ENCODE measurements around the gene PAX3. TPM values are rescaled to one million over a fixed set of nuclear protein-coding genes. Genes with fewer than 3 reads are reported as not detected.

The PAX3 gene
- polyA plus RNA-seq, 3 donors = not detected

- H3K4me1 ChIP-seq (ENCODE audit: control insufficient read depth in 1 of 2, insufficient read depth in 2 of 2, low read length in 2 of 2) = peaks cover 51 to 56% of the 10 kb centered on the region in 2 donors
- peaks cover 32 to 66% of the 10 kb centered on the region in 2 donors for H3K9me3 ChIP-seq (replicated peaks in 1 of 2; ENCODE audit: control insufficient read depth in 1 of 2, insufficient read depth in 1 of 2, low read length in 2 of 2)
- peak overlapping the region in 1 of 3 experiments; percentile 91 for H3K4me3 ChIP-seq (replicated peaks in 1 of 3; ENCODE audit: low read depth in 2 of 3, low read length in 3 of 3)
- no peaks in the 10 kb centered on the region for H3K36me3 ChIP-seq (replicated peaks in 1 of 2; ENCODE audit: control insufficient read depth in 1 of 2, insufficient read depth in 2 of 2, low read length in 2 of 2)
- peak overlapping the region; percentile 55 to 96 for H3K4me3 Mint-ChIP-seq
- peak overlapping the region; percentile 88 for H3K4me2 ChIP-seq (replicated peaks; ENCODE audit: extremely low read depth, low read length, poor library complexity, severe bottlenecking)
- intact Hi-C loops (cut with micrococcal nuclease) = no loop called here
- H3K9me3 Mint-ChIP-seq = peaks cover 19 to 70% (median 68%) of the 10 kb centered on the region in 7 donors
- H3K79me2 ChIP-seq (ENCODE audit: insufficient read depth, low read length) = no peaks in the 10 kb centered on the region
- TF ChIP-seq CTCF (IDR thresholded peaks at IDR 0.05) = no peak
- H3K36me3 Mint-ChIP-seq = peaks cover 27 to 30% of the 10 kb centered on the region in 2 donors
- peaks cover 68% of the 10 kb centered on the region for H3K4me1 Mint-ChIP-seq
- H3K27me3 ChIP-seq (ENCODE audit: control insufficient read depth in 2 of 2, insufficient read depth in 2 of 2, low read length in 2 of 2) = peaks cover 76 to 91% of the 10 kb centered on the region in 2 donors
- peak overlapping the region; percentile 23 for H2AFZ ChIP-seq (ENCODE audit: insufficient read depth, low read depth, low read length, poor library complexity, severe bottlenecking)
- H3K27ac ChIP-seq (ENCODE audit: low read depth in 1 of 2, low read length in 2 of 2) = no peak overlapping the region
- DNase-seq = no peak
- no peaks in the 10 kb centered on the region for H4K20me1 ChIP-seq (ENCODE audit: insufficient read depth, low read length)
- WGBS (ENCODE audit: insufficient coverage) = 4% methylated on average over 32 of the region's 34 CpGs
- H3K27me3 Mint-ChIP-seq (ENCODE audit: low read depth in 3 of 3) = peaks cover 84 to 99% (median 94%) of the 10 kb centered on the region in 3 donors
- H3K9ac ChIP-seq (ENCODE audit: insufficient read depth, low read length, poor library complexity, severe bottlenecking) = no peak overlapping the region
- peak overlapping the region in 1 of 7 donors; percentile 30 for H3K27ac Mint-ChIP-seq
Measured at GRCh38 chr2:222307143-222307756, 8.5 kb upstream of the PAX3 start.

GRCh38 chr2:222306393-222307142 is 7.8 kb upstream of the PAX3 start:
- intact Hi-C loops (cut with micrococcal nuclease) = no loop called here
- peaks cover 76 to 91% of the 10 kb centered on the region in 2 donors for H3K27me3 ChIP-seq (ENCODE audit: control insufficient read depth in 2 of 2, insufficient read depth in 2 of 2, low read length in 2 of 2)
- H4K20me1 ChIP-seq (ENCODE audit: insufficient read depth, low read length) = no peaks in the 10 kb centered on the region
- DNase-seq = no peak
- peaks cover 55 to 60% of the 10 kb centered on the region in 2 donors for H3K4me1 ChIP-seq (ENCODE audit: control insufficient read depth in 1 of 2, insufficient read depth in 2 of 2, low read length in 2 of 2)
- 4% methylated on average over 25 of the region's 27 CpGs for WGBS (ENCODE audit: insufficient coverage)
- Mint-ChIP-seq H3K27ac (peak overlapping the region in 2 of 7 donors; percentile 18 to 30), H3K36me3 (peaks cover 33 to 37% of the 10 kb centered on the region in 2 donors), H3K4me1 (peaks cover 69% of the 10 kb centered on the region), H3K9me3 (peaks cover 22 to 73% (median 68%) of the 10 kb centered on the region in 7 donors), H3K27me3 (ENCODE audit: low read depth in 3 of 3) (peaks cover 84 to 99% (median 94%) of the 10 kb centered on the region in 3 donors), H3K4me3 (peak overlapping the region; percentile 94 to 96)
- H2AFZ ChIP-seq (ENCODE audit: insufficient read depth, low read depth, low read length, poor library complexity, severe bottlenecking) = peak overlapping the region; percentile 78
- peaks cover 38 to 66% of the 10 kb centered on the region in 2 donors for H3K9me3 ChIP-seq (replicated peaks in 1 of 2; ENCODE audit: control insufficient read depth in 1 of 2, insufficient read depth in 1 of 2, low read length in 2 of 2)
- H3K79me2 ChIP-seq (ENCODE audit: insufficient read depth, low read length) = no peaks in the 10 kb centered on the region
- peak overlapping the region; percentile 88 for H3K4me2 ChIP-seq (replicated peaks; ENCODE audit: extremely low read depth, low read length, poor library complexity, severe bottlenecking)
- no peak for TF ChIP-seq CTCF (IDR thresholded peaks at IDR 0.05)
- no peak overlapping the region for H3K27ac ChIP-seq (ENCODE audit: low read depth in 1 of 2, low read length in 2 of 2)
- H3K9ac ChIP-seq (ENCODE audit: insufficient read depth, low read length, poor library complexity, severe bottlenecking) = peak overlapping the region; percentile 55
- H3K36me3 ChIP-seq (replicated peaks in 1 of 2; ENCODE audit: control insufficient read depth in 1 of 2, insufficient read depth in 2 of 2, low read length in 2 of 2) = no peaks in the 10 kb centered on the region
- peak overlapping the region; percentile 58 to 91 (median 72) for H3K4me3 ChIP-seq (replicated peaks in 1 of 3; ENCODE audit: low read depth in 2 of 3, low read length in 3 of 3)

All from CD14-positive monocyte (primary cell).